GM21423 (cell line): ENCODE data around the gene DDX56.
"Not testable (repeated sequence)": the region's sequence is repeated elsewhere in the genome, so short reads cannot be mapped to it uniquely, and the experiment has no call there.

ENCODE experiments used
- ATAC-seq: cut with Tn5 transposase; IDR thresholded peaks from one replicate; pipeline ENCODE4 v1.9.1; 2021; ENCODE audit warnings: mild to moderate bottlenecking, moderate library complexity; ENCODE audit not compliant: unreplicated experiment

DDX56 gene

DNA sequence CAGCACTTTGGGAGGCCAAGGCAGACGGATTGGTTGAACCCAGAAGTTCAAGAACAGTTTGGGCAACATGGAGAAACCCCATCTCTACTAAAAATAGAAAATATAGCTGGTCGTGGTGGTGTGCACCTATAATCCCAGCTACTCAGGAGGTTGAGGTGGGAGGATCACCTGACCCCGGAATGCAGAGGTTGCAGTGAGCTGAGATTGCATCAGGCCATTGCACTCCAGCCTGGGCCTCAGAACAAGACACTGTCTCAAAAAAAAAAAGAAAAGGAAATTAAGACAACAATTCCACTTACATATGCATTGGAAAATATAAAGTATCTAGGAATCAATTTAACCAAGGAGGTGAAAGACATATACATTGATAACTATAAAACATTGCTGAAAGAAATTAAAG, 25.5 kb upstream of the DDX56 start:
- no peak for ATAC-seq

GRCh38 chr7:44597181-44597580, 23.5 kb upstream of the DDX56 start:
- not testable (repeated sequence) for ATAC-seq

GRCh38 chr7:44595934-44596635, 22.4 kb upstream of the DDX56 start:
- no peak for ATAC-seq

- no peak for ATAC-seq
Measured at GRCh38 chr7:44590910-44591309, 17.2 kb upstream of the DDX56 start.

- no peak for ATAC-seq
Measured at GRCh38 chr7:44587843-44588711, 14.4 kb upstream of the DDX56 start.

DNA sequence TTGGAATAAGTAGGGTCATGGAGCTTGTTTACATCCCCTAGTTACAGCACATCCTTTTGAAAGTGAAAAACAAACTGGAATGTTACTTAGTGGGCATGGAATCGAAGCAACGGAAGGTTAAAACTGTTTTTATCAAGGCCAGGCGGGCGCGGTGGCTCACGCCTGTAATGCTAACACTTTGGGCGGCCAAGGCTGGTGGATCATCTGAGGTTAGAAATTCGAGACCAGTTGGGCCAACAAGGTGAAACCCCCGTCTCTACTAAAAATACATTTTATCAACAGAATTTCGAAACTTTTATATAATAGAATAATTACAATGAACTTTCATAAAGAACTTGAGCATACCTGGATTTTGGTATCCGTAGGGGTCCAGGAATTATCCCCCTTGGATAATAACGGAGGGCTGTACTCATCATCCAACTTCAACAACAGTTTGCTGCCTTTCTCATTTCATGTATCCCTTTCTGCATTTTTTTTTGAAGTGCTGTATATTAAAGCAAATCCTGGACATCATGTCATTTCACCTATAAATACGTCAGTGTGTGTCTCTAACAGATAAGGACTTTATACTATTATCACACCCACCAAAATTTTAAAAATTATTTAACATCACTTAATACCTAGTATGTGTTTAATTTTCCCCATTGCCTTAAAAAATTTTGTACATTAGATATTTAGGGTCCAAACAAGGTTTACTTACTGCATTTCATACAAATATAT, 9.6 kb upstream of the DDX56 start:
- no peak for ATAC-seq

GRCh38 chr7:44581879-44582603, 8.3 kb upstream of the DDX56 start, which contains the start of gene TMED4:
Gene TMED4 (minus strand): TSS chr7:44582231. CDS start chr7:44582206, 25 bp downstream.
- ATAC-seq, result peak; percentile 81

GRCh38 chr7:44580945-44581878, 7.5 kb upstream of the DDX56 start:
- peak; percentile 28 for ATAC-seq

DNA sequence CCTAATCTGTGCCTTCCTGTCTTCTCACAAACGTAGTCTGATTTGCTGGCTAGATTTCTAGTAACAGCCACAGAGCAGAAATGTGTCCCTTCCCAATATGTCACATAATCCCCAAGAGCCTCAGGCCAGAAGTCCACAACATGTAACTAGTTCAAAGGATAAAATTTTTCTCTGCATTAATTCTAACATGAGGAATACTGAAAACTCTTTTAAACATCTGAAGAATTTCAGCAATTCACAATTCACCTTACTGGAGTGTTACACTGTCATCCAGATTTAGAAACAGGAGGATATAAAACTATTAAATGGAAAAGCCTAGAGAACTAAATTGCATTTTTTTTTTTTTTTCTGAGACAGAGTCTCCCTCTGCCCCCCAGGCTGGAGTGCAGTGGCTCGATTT, 2.5 kb upstream of the DDX56 start:
- no peak for ATAC-seq

- ATAC-seq, result no peak
Measured at GRCh38 chr7:44575054-44575453, 1.3 kb upstream of the DDX56 start.

DNA sequence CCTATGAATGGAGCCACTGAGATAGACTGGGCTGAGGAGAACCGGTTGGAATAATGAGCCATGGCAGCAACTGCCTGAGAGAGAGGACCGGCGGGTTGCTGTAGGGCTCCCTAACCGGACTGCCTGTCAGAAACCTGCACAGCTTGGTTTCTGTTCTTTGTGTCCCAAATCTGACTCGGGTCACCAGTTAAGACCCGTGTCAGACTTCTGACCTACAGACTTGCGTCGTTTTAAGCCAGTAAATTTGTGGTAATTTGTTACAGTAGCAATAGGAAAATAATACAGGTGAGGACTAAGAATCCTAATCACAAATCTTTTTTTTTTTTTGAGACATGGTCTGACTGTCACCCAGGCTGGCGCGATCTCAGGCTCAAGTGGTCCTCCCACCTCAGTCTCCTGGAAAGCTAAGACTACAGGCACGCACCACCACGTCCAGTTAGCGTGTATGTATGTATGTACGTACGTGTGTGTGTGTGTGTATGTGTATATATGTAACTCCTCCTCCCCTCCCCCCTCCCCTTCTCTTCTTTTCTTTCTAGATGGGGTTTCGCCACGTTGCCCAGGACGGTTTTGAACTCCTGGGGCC, 672 bp upstream of the DDX56 start:
- no peak for ATAC-seq

- no peak for ATAC-seq
Measured at GRCh38 chr7:44572771-44573170, 937 bp downstream of the DDX56 start.

DNA sequence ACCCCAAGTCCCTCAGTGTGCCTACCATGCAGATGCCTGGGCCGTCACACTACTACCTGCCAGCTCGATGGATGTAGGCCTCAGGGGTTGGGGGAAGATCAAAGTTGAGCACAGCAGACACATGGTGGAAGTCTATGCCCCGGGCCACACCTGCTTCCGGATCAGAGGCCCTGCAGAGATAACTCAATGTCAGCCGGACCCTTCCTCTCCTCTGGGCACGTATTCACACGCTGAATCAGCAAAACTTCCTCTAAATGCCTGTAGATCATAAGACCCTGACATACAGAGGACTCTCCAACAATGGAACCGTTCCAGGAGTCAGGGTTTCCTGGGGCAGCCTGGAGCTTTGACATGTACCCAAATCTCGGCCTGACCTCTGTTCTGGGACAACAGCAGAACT, 3.7 kb downstream of the DDX56 start:
- no peak for ATAC-seq

GRCh38 chr7:44568771-44569560, 4.7 kb downstream of the DDX56 start:
- no peak for ATAC-seq

GRCh38 chr7:44567884-44568283, 5.8 kb downstream of the DDX56 start:
- ATAC-seq, result no peak

- no peak for ATAC-seq
Measured at GRCh38 chr7:44566680-44567079, 7.0 kb downstream of the DDX56 start.

GRCh38 chr7:44565795-44566559, 7.7 kb downstream of the DDX56 start:
- peak; percentile 26 for ATAC-seq
